ENCODE data around the gene AUTS2.

- TF ChIP-seq GATA3 (IDR thresholded peaks at IDR 0.05; ENCODE audit: low read depth, low read length): no peak
- TF ChIP-seq GATA2 (IDR thresholded peaks at IDR 0.05; ENCODE audit: low read depth, low read length): no peak
These were observed 19.1 kb downstream of the AUTS2 start for GRCh38 chr7:69617364-69617763.
